ENCODE measurements around the gene S100A11. TPM values are rescaled to one million over a fixed set of nuclear protein-coding genes. Genes with fewer than 3 reads are reported as not detected.

Gene S100A11
- total RNA-seq, 4 donors from 2014 or later: 41.9 to 183 (median 125) TPM

- TF ChIP-seq POLR2AphosphoS5 (IDR thresholded peaks at IDR 0.05): no peak
- no peak for ATAC-seq
- WGBS, 2 donors (ENCODE audit: low coverage in 1 of 2): 44 to 63% methylated on average over 3 of the region's 3 CpGs
- H3K27ac ChIP-seq: no peak overlapping the region
- no peaks in the 10 kb centered on the region for H3K27me3 ChIP-seq
- H3K4me3 ChIP-seq: no peak overlapping the region
- H3K9me3 ChIP-seq: no peaks in the 10 kb centered on the region
- H3K36me3 ChIP-seq: peaks cover 0 to 18% of the 10 kb centered on the region in 2 donors
- H3K4me1 ChIP-seq: no peaks in the 10 kb centered on the region
These were observed 9.9 kb downstream of the S100A11 start for GRCh38 chr1:152026895-152027294.

GRCh38 chr1:152024223-152024622 lies 12.6 kb downstream of the S100A11 start:
- H3K36me3 ChIP-seq: no peaks in the 10 kb centered on the region
- H3K27ac ChIP-seq: no peak overlapping the region
- ATAC-seq: no peak
- H3K9me3 ChIP-seq: no peaks in the 10 kb centered on the region
- WGBS, 2 donors (ENCODE audit: low coverage in 1 of 2): 43 to 87% methylated on average over 1 to 4 of the region's 4 CpGs
- H3K4me1 ChIP-seq: no peaks in the 10 kb centered on the region
- TF ChIP-seq EP300 (IDR thresholded peaks at IDR 0.05) (no peak), POLR2A (IDR thresholded peaks at IDR 0.05) (no peak), POLR2AphosphoS5 (IDR thresholded peaks at IDR 0.05) (no peak)
- TF ChIP-seq, protein P1, sequence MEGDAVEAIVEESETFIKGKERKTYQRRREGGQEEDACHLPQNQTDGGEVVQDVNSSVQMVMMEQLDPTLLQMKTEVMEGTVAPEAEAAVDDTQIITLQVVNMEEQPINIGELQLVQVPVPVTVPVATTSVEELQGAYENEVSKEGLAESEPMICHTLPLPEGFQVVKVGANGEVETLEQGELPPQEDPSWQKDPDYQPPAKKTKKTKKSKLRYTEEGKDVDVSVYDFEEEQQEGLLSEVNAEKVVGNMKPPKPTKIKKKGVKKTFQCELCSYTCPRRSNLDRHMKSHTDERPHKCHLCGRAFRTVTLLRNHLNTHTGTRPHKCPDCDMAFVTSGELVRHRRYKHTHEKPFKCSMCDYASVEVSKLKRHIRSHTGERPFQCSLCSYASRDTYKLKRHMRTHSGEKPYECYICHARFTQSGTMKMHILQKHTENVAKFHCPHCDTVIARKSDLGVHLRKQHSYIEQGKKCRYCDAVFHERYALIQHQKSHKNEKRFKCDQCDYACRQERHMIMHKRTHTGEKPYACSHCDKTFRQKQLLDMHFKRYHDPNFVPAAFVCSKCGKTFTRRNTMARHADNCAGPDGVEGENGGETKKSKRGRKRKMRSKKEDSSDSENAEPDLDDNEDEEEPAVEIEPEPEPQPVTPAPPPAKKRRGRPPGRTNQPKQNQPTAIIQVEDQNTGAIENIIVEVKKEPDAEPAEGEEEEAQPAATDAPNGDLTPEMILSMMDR (IDR thresholded peaks at IDR 0.05): no peak
- H3K4me3 ChIP-seq: no peak overlapping the region
- no peaks in the 10 kb centered on the region for H3K27me3 ChIP-seq

GRCh38 chr1:152023221-152023620 lies 13.6 kb downstream of the S100A11 start:
- no peak for ATAC-seq
- 93% methylated on average over 2 to 4 of the region's 4 CpGs for WGBS, 2 donors (ENCODE audit: low coverage in 1 of 2)
- no peak for TF ChIP-seq POLR2A (IDR thresholded peaks at IDR 0.05)
- TF ChIP-seq EP300 (IDR thresholded peaks at IDR 0.05): no peak
- TF ChIP-seq, protein P1 (IDR thresholded peaks at IDR 0.05): no peak
- no peak for TF ChIP-seq POLR2AphosphoS5 (IDR thresholded peaks at IDR 0.05)

GRCh38 chr1:152022474-152022873 lies 14.3 kb downstream of the S100A11 start:
- TF ChIP-seq POLR2A (IDR thresholded peaks at IDR 0.05) (no peak), POLR2AphosphoS5 (IDR thresholded peaks at IDR 0.05) (no peak), EP300 (IDR thresholded peaks at IDR 0.05) (no peak)
- TF ChIP-seq, protein P1 (IDR thresholded peaks at IDR 0.05): no peak
- Histone ChIP-seq H3K4me3 (no peak overlapping the region), H3K27ac (no peak overlapping the region), H3K27me3 (no peaks in the 10 kb centered on the region), H3K9me3 (no peaks in the 10 kb centered on the region), H3K4me1 (no peaks in the 10 kb centered on the region), H3K36me3 (no peaks in the 10 kb centered on the region)
- ATAC-seq: no peak
- WGBS, 2 donors (ENCODE audit: low coverage in 1 of 2): 25 to 60% methylated on average over 2 to 3 of the region's 3 CpGs

More at GRCh38 chr1:152023221-152023620, 13.6 kb downstream of the S100A11 start:
- Histone ChIP-seq H3K9me3 (no peaks in the 10 kb centered on the region), H3K27me3 (no peaks in the 10 kb centered on the region), H3K4me1 (no peaks in the 10 kb centered on the region), H3K36me3 (no peaks in the 10 kb centered on the region), H3K27ac (no peak overlapping the region), H3K4me3 (no peak overlapping the region)

- Histone ChIP-seq H3K4me1 (no peaks in the 10 kb centered on the region), H3K36me3 (no peaks in the 10 kb centered on the region), H3K4me3 (no peak overlapping the region), H3K27ac (no peak overlapping the region), H3K27me3 (no peaks in the 10 kb centered on the region), H3K9me3 (no peaks in the 10 kb centered on the region)
- ATAC-seq: no peak
- TF ChIP-seq, protein P1 (IDR thresholded peaks at IDR 0.05): no peak
- TF ChIP-seq POLR2A (IDR thresholded peaks at IDR 0.05): no peak
- WGBS, 2 donors (ENCODE audit: low coverage in 1 of 2): 71 to 79% methylated on average over 6 of the region's 7 CpGs
These were observed 15.2 kb downstream of the S100A11 start for GRCh38 chr1:152021569-152021968.

Data from gastroesophageal sphincter (tissue), 4 donors.